ENCODE data around the gene RASSF3.
"Not testable (repeated sequence)": the region's sequence is repeated elsewhere in the genome, so short reads cannot be mapped to it uniquely, and the experiment has no call there.

Gene RASSF3

DNA sequence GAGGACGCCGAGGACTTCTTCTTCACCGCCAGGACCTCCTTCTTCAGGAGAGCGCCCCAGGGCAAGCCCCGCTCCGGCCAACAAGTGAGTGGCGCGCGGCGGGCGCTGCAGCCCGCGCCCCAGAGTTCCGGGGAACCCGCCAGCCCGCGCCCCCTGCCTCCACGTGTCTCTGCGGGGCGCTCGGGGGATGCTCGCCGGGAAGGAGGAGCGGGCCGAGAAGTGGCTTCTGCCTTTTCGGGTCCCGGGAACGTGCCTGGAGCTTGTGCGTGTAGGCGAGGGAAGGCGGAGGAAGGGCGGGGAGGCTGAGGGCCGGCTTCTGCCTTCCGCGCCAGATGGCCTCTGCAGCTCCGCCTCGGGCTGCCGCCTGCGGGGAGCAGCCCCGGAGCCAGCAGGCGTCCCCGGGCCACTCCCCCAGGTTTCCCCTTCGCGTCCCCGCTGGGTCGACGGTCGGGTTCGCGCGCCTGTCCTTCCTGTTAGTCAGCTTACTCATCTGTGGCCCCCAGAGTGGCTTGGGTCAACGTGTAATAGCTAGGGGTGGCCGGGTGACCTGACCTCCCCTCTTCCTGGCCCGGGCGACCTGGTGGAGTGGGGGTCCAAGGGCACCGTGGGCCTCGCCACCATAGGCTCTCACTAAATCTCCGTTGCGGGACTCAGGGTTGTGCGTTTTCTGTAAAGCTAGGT is 505 bp downstream of the RASSF3 start:
- peak overlapping the region; percentile 78 for H3K4me3 ChIP-seq (ENCODE audit: low read depth, low read length)
- TF ChIP-seq CTCF (IDR thresholded peaks at IDR 0.05; ENCODE audit: low read depth, low read length): no peak

DNA sequence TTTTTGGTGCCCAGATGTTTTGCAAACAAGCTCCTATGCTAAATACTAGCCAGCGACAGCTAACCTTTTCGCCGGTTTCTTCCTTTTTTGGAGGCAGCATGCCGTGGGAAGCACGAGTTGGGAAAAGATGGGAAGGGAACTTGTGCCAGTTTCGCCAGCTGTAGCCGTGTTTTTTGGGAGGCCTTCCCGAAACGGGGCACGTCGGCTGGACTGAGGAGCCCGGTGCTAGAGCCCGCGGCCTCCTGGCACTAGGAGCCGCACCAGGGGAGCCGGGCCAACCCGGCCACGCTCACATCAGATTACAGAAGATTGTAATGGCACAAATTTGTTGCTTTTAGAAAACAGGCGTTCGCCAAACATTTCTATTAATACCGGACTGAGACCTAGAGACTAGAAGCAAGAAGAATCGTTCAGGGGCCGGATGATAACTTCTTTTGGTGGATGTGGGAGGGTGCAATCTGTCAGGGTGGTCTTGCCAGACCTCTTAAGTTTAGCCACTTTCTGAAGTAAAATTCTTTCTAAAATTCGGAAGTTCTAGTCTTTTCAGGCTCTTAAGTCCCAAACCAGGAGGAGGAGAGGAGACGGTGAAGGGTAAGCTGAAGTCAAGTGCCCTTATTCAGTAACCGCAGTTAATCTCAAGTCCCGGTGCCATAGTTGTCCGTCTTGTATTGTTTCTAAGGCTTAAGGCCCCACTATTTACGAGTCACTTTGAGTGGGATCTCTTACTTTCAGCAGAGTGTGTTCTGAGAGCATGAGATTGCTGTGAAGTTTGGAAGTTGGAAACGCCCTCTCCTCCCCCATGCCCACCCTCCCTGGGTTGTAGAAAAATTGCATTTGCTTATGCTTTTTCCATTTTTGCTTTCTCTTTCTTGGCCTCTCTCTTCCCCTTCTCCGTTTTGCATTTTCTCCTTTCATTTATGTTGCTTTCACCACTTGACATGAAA is 1.3 kb downstream of the RASSF3 start:
- peak overlapping the region; percentile 78 for H3K4me3 ChIP-seq (ENCODE audit: low read depth, low read length)
- TF ChIP-seq CTCF (IDR thresholded peaks at IDR 0.05; ENCODE audit: low read depth, low read length): no peak

DNA sequence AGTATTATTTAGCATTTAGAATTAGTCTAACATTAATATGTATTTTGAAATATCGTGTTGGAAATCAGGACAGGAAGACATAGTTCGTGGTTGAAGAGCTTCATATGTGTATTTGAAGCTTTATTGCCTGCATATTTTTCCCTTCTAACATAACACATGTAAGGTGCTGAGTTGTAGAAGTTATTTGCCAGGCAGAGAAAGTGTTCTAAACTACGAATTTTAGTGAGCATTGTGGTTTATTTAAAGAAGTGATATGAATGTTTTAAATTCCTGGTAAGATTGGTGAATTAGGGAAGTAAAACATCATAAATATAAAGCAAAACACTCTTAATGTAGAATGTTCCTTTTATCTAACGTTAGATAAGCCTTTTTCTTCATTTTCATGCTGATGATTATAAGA is 2.5 kb downstream of the RASSF3 start:
- TF ChIP-seq CTCF (IDR thresholded peaks at IDR 0.05; ENCODE audit: low read depth, low read length): no peak
- peak overlapping the region; percentile 78; the same call in 1 of the 2 replicates for H3K4me3 ChIP-seq (ENCODE audit: low read depth, low read length)

DNA sequence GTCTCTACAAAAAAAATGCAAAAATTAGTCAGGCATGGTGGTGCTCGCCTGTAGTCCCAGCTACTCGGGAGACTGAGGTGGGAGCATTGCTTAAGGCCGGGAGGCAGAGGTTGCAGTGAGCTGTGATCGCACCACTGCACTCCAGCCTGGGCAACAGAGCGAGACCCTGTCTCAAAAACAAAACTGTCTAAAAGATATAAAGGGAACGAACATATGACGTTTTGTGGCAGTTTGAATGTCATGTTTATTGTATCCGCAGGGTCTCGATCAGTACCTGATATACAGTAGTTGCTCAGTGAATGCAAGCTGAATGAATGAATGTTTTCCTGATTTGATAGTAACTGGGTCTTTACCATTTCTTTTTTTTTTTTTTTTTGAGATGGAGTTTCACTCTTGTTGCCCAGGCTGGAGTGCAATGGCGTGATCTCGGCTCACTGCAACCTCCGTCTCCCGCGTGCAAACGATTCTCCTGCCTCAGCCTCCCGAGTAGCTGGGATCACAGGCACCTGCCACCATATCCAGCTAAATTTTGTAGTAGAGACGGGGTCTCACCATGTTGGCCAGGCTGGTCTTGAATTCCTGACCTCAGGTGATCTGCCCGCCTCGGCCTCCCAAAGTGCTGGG is 3.6 kb downstream of the RASSF3 start:
- not testable (repeated sequence) for H3K4me3 ChIP-seq (ENCODE audit: low read depth, low read length)

DNA sequence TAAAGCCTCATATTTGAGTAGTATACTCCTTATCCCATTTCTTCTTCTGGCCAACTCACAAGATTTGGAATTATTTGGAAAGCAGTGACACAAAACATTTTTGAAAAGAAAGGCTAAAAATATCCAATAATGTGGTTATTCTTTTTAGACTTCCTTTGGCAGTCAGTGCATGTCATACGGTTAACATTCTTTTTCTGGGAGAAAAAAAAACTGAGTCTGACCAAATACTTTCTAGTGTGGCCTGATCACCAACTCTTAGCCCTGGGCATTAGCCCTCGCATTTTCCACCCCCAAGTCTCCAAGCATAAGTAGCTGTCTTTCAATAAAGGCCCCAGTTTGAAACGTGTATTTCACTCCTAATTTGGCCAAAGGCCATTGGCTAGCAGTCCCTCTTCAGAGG is 5.9 kb downstream of the RASSF3 start:
- no peak for TF ChIP-seq CTCF (IDR thresholded peaks at IDR 0.05; ENCODE audit: low read depth, low read length)
- H3K4me3 ChIP-seq (ENCODE audit: low read depth, low read length): no peak overlapping the region

- TF ChIP-seq CTCF (IDR thresholded peaks at IDR 0.05; ENCODE audit: low read depth, low read length): no peak
- H3K4me3 ChIP-seq (ENCODE audit: low read depth, low read length): no peak overlapping the region
These were observed 8.8 kb downstream of the RASSF3 start for GRCh38 chr12:64618953-64619590.

DNA sequence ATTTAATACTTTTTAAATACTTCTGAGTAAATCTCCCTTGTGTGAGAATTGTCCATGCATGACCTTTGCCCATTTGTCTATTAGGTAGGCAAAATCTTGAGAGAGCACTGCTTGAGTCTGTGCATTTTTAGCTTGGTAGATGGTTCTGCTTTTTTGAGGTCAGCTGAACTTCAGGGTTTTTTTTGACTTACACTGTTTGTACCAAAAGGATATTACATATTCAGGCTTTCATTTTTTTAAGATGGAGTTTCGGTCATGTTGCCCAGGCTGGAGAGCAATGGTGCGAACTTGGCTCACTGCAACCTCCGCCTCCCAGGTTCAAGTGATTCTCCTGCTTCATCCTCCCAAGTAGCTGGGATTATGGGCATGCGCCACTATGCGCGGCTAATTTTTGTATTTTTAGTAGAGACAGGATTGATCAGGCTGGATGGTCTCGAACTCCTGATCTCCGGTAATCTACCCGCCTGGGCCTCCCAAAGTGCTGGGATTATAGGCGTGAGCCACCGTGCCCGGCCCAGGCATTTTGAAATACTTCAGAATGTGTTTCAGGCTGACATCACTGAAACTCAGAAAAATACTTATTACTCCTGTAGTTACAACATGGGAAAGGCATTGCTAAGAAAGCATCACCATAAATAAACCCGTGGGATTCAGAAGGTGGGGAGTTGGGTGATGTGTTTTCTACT is 11.1 kb downstream of the RASSF3 start:
- H3K4me3 ChIP-seq (ENCODE audit: low read depth, low read length): no peak overlapping the region
- no peak for TF ChIP-seq CTCF (IDR thresholded peaks at IDR 0.05; ENCODE audit: low read depth, low read length)
